ENCODE results near the gene NDUFAF5.

Gene NDUFAF5

DNA sequence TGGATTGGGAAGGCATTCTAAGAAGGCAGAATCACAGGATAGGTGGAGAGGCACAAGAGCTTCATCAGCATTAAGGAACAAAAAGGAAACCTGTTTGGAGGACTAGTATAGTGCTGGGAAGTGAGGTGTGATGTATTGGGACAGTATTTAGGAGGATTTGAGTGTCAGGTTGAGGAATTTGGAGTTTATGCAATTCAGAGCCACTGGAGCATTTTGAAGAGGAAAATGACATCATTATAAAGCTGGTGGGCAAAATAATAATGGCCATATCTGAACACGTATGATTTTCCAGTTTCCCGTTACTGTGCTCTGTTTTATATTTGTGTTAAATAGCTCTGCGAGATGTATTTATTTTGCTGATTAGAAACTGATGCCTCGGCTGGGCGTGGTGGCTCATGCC, 14.2 kb downstream of the NDUFAF5 start:
- no peak for TF ChIP-seq SPI1 (IDR thresholded peaks at IDR 0.05; ENCODE audit: borderline replicate concordance, low read depth)
- TF ChIP-seq, protein P1, sequence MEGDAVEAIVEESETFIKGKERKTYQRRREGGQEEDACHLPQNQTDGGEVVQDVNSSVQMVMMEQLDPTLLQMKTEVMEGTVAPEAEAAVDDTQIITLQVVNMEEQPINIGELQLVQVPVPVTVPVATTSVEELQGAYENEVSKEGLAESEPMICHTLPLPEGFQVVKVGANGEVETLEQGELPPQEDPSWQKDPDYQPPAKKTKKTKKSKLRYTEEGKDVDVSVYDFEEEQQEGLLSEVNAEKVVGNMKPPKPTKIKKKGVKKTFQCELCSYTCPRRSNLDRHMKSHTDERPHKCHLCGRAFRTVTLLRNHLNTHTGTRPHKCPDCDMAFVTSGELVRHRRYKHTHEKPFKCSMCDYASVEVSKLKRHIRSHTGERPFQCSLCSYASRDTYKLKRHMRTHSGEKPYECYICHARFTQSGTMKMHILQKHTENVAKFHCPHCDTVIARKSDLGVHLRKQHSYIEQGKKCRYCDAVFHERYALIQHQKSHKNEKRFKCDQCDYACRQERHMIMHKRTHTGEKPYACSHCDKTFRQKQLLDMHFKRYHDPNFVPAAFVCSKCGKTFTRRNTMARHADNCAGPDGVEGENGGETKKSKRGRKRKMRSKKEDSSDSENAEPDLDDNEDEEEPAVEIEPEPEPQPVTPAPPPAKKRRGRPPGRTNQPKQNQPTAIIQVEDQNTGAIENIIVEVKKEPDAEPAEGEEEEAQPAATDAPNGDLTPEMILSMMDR (IDR thresholded peaks at IDR 0.05; ENCODE audit: insufficient read depth, low read length), result no peak
- Histone ChIP-seq H3K4me3 (replicated peaks; ENCODE audit: insufficient read depth, low read length) (no peak overlapping the region), H3K27me3 (ENCODE audit: insufficient read depth, poor library complexity, severe bottlenecking) (no peaks in the 10 kb centered on the region), H3K27ac (replicated peaks) (no peak overlapping the region)
- no peak for DNase-seq (ENCODE audit: low read depth in 1 of 2, low spot score in 1 of 2)

DNA sequence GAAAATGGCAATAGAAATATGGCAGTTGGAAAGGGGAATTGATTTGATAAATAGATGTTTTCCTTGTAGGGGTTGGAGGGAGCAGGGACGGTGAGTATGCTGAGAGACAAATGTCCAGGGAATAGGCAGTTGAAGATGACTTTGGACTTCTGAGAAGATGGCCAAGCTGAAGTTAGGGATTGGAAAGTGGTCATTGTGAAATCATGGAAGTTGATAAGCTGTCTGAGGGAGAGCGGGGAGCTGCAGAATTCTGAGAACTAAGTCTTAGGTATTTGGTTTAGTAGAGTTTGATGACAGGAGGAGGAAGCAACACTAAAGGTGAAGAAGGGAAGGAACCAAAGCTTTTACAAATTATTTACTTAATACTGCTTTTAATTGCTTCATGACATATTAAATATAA, 15.1 kb downstream of the NDUFAF5 start:
- DNase-seq (ENCODE audit: low read depth in 1 of 2, low spot score in 1 of 2), result no peak
- H3K27ac ChIP-seq (replicated peaks), result no peak overlapping the region
- H3K27me3 ChIP-seq (ENCODE audit: insufficient read depth, poor library complexity, severe bottlenecking), result no peaks in the 10 kb centered on the region
- TF ChIP-seq, protein P2, sequence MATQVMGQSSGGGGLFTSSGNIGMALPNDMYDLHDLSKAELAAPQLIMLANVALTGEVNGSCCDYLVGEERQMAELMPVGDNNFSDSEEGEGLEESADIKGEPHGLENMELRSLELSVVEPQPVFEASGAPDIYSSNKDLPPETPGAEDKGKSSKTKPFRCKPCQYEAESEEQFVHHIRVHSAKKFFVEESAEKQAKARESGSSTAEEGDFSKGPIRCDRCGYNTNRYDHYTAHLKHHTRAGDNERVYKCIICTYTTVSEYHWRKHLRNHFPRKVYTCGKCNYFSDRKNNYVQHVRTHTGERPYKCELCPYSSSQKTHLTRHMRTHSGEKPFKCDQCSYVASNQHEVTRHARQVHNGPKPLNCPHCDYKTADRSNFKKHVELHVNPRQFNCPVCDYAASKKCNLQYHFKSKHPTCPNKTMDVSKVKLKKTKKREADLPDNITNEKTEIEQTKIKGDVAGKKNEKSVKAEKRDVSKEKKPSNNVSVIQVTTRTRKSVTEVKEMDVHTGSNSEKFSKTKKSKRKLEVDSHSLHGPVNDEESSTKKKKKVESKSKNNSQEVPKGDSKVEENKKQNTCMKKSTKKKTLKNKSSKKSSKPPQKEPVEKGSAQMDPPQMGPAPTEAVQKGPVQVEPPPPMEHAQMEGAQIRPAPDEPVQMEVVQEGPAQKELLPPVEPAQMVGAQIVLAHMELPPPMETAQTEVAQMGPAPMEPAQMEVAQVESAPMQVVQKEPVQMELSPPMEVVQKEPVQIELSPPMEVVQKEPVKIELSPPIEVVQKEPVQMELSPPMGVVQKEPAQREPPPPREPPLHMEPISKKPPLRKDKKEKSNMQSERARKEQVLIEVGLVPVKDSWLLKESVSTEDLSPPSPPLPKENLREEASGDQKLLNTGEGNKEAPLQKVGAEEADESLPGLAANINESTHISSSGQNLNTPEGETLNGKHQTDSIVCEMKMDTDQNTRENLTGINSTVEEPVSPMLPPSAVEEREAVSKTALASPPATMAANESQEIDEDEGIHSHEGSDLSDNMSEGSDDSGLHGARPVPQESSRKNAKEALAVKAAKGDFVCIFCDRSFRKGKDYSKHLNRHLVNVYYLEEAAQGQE (IDR thresholded peaks at IDR 0.05; ENCODE audit: insufficient replicate concordance, low read depth), result no peak
- no peak for TF ChIP-seq POLR2AphosphoS5 (IDR thresholded peaks at IDR 0.05; ENCODE audit: low read depth)
- no peak overlapping the region for H3K4me3 ChIP-seq (replicated peaks; ENCODE audit: insufficient read depth, low read length)

DNA sequence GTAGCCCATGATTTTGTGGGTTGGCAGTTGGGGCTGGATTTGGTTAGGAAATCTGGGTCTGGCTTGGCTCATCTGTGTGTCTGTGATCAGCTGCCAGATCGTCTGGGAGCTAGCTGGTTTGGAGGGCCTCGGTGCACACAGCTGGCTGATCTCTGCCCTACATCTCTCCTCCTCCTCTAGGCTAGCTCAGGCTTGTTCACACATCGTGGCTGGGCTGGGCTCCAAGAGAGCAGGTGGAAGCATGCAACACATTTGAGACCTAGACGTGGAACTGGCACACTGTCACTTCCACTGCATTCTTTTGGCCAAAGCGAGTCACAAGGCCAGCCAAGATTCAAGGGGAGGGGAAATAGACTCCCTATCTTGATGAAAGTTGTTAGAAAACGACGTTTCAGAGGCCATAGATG, 15.9 kb downstream of the NDUFAF5 start:
- no peaks in the 10 kb centered on the region for H3K27me3 ChIP-seq (ENCODE audit: insufficient read depth, poor library complexity, severe bottlenecking)
- H3K4me3 ChIP-seq (replicated peaks; ENCODE audit: insufficient read depth, low read length), result no peak overlapping the region
- TF ChIP-seq POLR2AphosphoS5 (IDR thresholded peaks at IDR 0.05; ENCODE audit: low read depth), result no peak
- no peak for TF ChIP-seq GABPA (IDR thresholded peaks at IDR 0.05; ENCODE audit: low read depth)
- no peak for TF ChIP-seq SPI1 (IDR thresholded peaks at IDR 0.05; ENCODE audit: borderline replicate concordance, low read depth)
- TF ChIP-seq, protein P2 (IDR thresholded peaks at IDR 0.05; ENCODE audit: insufficient replicate concordance, low read depth), result no peak
- TF ChIP-seq, protein P1 (IDR thresholded peaks at IDR 0.05; ENCODE audit: insufficient read depth, low read length), result no peak
- no peak overlapping the region for H3K27ac ChIP-seq (replicated peaks)
- DNase-seq (ENCODE audit: low read depth in 1 of 2, low spot score in 1 of 2), result no peak

DNA sequence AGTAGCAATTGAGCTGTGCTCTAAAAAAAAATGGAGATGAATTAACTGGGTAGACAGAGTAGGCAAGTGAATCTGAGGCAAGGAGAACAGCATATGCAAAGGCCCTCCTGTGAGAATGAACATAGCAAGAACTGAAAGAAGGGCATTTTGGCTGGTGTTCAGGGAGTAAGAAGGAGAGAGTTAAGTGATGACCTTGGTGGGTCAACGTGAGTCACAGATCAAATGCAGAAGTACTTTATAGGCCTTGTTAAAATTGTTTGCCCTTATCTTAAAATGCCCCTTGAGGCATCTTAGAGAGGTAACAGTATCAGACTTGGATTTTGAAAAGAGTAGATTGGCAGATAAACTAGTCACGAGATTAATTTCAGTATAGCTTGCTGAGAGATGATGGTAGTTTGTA, 24.5 kb downstream of the NDUFAF5 start:
- H3K27ac ChIP-seq (replicated peaks), result no peak overlapping the region
- no peak for DNase-seq (ENCODE audit: low read depth in 1 of 2, low spot score in 1 of 2)
- no peaks in the 10 kb centered on the region for H3K27me3 ChIP-seq (ENCODE audit: insufficient read depth, poor library complexity, severe bottlenecking)
- no peak overlapping the region for H3K4me3 ChIP-seq (replicated peaks; ENCODE audit: insufficient read depth, low read length)
- TF ChIP-seq, protein P1 (IDR thresholded peaks at IDR 0.05; ENCODE audit: insufficient read depth, low read length), result no peak
- TF ChIP-seq, protein P2 (IDR thresholded peaks at IDR 0.05; ENCODE audit: insufficient replicate concordance, low read depth), result no peak
- TF ChIP-seq GABPA (IDR thresholded peaks at IDR 0.05; ENCODE audit: low read depth), result no peak
- TF ChIP-seq SPI1 (IDR thresholded peaks at IDR 0.05; ENCODE audit: borderline replicate concordance, low read depth), result no peak
- TF ChIP-seq POLR2AphosphoS5 (IDR thresholded peaks at IDR 0.05; ENCODE audit: low read depth), result no peak

Measured in HL-60 (cell line).